GM12878 (cell line): ENCODE data around the gene MRAP2. TPM values are rescaled to one million over a fixed set of nuclear protein-coding genes. Genes with fewer than 3 reads are reported as not detected.

Experiments
- HCFC1 ChIP-seq: fragments of 150-350 bp; IDR thresholded peaks from 2 replicates; pipeline ENCODE4 v1.6.1; 2014; ENCODE audit warnings: low read length
- RELA ChIP-seq: fragments of 450-650 bp; IDR thresholded peaks from 2 replicates; pipeline ENCODE4 v1.8.0; 2014; ENCODE audit warnings: borderline replicate concordance; ENCODE audit not compliant: partially characterized antibody
- SIN3A ChIP-seq: IDR thresholded peaks from 2 replicates; pipeline ENCODE4 v1.6.1; 2012; ENCODE audit warnings: low read depth, low read length, improper control_type of control experiment
- polyA plus RNA-seq, 11 experiments: library from polyadenylated mRNA; depleted of rRNA in 4 of 11; unstranded in 6 of 11; stranded (reverse) in 5 of 11; fragments of >200 nt; fragmentation: Nextera tagmentation in 4 of 11; fragmentation: Illumina TruSeq in 1 of 11; extraction: Ambion mirVana in 4 of 11; extraction: Trizol in 1 of 11; gene quantifications; 1 replicate in 1 of 11; 2 replicates in 10 of 11; pipeline versions ENCODE4 v1.2.1 to v1.2.3, GENCODE V29; 2011 to 2016; ENCODE audit warnings: inconsistent platforms in 2 of 11, missing spikeins in 2 of 11, low read depth in 1 of 11
- total RNA-seq, 4 experiments: library from RNA; depleted of rRNA in 3 of 4; stranded (reverse); fragments of >200 nt in 3 of 4; fragmentation: Illumina TruSeq in 1 of 4; extraction: Trizol in 1 of 4; gene quantifications; 2 replicates each; pipeline versions ENCODE4 v1.2.1 to v1.2.3, GENCODE V29; 2013 to 2021
- TF ChIP-seq, protein P1 (sequence below): fragments of 450-650 bp; IDR thresholded peaks from 2 replicates; pipeline ENCODE4 v1.6.1; 2017; ENCODE audit warnings: mild to moderate bottlenecking, moderate library complexity
- TF ChIP-seq, protein P2 (sequence below): IDR thresholded peaks from 2 replicates; pipeline ENCODE4 v1.6.1; 2012; ENCODE audit warnings: mild to moderate bottlenecking, low read depth, low read length
- TF ChIP-seq, protein P3 (sequence below): IDR thresholded peaks from 2 replicates; pipeline ENCODE4 v1.6.1; 2011; ENCODE audit warnings: low read depth, low read length, improper control_type of control experiment, borderline replicate concordance
- TF ChIP-seq, protein P4 (sequence below): fragments of 450-650 bp; IDR thresholded peaks from 2 replicates; pipeline ENCODE4 v1.6.1; 2017; ENCODE audit warnings: mild to moderate bottlenecking, moderate library complexity
- TF ChIP-seq, protein P5 (sequence below): IDR thresholded peaks from 2 replicates; pipeline ENCODE4 v1.6.1; 2012; ENCODE audit warnings: improper control_type of control experiment, low read depth, low read length; ENCODE audit not compliant: insufficient replicate concordance

The MRAP2 gene
- total and polyA plus RNA-seq, 10 of the 15 experiments (the other 5 are each of a cell fraction or from before 2014, with no cell fraction given), result not detected

DNA sequence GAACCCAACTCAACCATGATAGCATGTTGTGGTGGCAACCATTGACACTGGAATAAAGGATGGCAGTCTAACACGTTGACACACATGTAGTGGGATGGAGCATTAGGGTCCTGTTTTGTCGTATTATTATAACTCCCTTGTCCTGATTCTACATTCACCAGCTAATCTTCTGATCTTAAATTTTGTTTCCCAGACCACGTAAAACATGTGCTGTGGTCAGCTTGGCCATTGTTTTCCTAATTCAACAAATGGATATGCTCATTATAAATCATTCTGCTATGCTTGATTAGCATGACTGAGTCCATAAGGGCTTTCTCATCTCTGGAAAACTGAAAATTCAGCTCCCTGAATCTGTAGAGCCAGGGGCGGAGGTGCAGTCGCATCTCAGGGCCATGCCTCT, 15.0 kb downstream of the MRAP2 start (continued):
- TF ChIP-seq, protein P1, sequence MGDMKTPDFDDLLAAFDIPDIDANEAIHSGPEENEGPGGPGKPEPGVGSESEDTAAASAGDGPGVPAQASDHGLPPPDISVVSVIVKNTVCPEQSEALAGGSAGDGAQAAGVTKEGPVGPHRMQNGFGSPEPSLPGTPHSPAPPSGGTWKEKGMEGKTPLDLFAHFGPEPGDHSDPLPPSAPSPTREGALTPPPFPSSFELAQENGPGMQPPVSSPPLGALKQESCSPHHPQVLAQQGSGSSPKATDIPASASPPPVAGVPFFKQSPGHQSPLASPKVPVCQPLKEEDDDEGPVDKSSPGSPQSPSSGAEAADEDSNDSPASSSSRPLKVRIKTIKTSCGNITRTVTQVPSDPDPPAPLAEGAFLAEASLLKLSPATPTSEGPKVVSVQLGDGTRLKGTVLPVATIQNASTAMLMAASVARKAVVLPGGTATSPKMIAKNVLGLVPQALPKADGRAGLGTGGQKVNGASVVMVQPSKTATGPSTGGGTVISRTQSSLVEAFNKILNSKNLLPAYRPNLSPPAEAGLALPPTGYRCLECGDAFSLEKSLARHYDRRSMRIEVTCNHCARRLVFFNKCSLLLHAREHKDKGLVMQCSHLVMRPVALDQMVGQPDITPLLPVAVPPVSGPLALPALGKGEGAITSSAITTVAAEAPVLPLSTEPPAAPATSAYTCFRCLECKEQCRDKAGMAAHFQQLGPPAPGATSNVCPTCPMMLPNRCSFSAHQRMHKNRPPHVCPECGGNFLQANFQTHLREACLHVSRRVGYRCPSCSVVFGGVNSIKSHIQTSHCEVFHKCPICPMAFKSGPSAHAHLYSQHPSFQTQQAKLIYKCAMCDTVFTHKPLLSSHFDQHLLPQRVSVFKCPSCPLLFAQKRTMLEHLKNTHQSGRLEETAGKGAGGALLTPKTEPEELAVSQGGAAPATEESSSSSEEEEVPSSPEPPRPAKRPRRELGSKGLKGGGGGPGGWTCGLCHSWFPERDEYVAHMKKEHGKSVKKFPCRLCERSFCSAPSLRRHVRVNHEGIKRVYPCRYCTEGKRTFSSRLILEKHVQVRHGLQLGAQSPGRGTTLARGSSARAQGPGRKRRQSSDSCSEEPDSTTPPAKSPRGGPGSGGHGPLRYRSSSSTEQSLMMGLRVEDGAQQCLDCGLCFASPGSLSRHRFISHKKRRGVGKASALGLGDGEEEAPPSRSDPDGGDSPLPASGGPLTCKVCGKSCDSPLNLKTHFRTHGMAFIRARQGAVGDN, result no peak
- TF ChIP-seq SIN3A (no peak), HCFC1 (no peak), RELA (no peak)
- TF ChIP-seq, protein P2, sequence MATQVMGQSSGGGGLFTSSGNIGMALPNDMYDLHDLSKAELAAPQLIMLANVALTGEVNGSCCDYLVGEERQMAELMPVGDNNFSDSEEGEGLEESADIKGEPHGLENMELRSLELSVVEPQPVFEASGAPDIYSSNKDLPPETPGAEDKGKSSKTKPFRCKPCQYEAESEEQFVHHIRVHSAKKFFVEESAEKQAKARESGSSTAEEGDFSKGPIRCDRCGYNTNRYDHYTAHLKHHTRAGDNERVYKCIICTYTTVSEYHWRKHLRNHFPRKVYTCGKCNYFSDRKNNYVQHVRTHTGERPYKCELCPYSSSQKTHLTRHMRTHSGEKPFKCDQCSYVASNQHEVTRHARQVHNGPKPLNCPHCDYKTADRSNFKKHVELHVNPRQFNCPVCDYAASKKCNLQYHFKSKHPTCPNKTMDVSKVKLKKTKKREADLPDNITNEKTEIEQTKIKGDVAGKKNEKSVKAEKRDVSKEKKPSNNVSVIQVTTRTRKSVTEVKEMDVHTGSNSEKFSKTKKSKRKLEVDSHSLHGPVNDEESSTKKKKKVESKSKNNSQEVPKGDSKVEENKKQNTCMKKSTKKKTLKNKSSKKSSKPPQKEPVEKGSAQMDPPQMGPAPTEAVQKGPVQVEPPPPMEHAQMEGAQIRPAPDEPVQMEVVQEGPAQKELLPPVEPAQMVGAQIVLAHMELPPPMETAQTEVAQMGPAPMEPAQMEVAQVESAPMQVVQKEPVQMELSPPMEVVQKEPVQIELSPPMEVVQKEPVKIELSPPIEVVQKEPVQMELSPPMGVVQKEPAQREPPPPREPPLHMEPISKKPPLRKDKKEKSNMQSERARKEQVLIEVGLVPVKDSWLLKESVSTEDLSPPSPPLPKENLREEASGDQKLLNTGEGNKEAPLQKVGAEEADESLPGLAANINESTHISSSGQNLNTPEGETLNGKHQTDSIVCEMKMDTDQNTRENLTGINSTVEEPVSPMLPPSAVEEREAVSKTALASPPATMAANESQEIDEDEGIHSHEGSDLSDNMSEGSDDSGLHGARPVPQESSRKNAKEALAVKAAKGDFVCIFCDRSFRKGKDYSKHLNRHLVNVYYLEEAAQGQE, result no peak
- TF ChIP-seq, protein P3, sequence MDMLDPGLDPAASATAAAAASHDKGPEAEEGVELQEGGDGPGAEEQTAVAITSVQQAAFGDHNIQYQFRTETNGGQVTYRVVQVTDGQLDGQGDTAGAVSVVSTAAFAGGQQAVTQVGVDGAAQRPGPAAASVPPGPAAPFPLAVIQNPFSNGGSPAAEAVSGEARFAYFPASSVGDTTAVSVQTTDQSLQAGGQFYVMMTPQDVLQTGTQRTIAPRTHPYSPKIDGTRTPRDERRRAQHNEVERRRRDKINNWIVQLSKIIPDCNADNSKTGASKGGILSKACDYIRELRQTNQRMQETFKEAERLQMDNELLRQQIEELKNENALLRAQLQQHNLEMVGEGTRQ, result no peak
- TF ChIP-seq, protein P4, sequence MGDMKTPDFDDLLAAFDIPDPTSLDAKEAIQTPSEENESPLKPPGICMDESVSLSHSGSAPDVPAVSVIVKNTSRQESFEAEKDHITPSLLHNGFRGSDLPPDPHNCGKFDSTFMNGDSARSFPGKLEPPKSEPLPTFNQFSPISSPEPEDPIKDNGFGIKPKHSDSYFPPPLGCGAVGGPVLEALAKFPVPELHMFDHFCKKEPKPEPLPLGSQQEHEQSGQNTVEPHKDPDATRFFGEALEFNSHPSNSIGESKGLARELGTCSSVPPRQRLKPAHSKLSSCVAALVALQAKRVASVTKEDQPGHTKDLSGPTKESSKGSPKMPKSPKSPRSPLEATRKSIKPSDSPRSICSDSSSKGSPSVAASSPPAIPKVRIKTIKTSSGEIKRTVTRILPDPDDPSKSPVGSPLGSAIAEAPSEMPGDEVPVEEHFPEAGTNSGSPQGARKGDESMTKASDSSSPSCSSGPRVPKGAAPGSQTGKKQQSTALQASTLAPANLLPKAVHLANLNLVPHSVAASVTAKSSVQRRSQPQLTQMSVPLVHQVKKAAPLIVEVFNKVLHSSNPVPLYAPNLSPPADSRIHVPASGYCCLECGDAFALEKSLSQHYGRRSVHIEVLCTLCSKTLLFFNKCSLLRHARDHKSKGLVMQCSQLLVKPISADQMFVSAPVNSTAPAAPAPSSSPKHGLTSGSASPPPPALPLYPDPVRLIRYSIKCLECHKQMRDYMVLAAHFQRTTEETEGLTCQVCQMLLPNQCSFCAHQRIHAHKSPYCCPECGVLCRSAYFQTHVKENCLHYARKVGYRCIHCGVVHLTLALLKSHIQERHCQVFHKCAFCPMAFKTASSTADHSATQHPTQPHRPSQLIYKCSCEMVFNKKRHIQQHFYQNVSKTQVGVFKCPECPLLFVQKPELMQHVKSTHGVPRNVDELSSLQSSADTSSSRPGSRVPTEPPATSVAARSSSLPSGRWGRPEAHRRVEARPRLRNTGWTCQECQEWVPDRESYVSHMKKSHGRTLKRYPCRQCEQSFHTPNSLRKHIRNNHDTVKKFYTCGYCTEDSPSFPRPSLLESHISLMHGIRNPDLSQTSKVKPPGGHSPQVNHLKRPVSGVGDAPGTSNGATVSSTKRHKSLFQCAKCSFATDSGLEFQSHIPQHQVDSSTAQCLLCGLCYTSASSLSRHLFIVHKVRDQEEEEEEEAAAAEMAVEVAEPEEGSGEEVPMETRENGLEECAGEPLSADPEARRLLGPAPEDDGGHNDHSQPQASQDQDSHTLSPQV, result no peak
- TF ChIP-seq, protein P5, sequence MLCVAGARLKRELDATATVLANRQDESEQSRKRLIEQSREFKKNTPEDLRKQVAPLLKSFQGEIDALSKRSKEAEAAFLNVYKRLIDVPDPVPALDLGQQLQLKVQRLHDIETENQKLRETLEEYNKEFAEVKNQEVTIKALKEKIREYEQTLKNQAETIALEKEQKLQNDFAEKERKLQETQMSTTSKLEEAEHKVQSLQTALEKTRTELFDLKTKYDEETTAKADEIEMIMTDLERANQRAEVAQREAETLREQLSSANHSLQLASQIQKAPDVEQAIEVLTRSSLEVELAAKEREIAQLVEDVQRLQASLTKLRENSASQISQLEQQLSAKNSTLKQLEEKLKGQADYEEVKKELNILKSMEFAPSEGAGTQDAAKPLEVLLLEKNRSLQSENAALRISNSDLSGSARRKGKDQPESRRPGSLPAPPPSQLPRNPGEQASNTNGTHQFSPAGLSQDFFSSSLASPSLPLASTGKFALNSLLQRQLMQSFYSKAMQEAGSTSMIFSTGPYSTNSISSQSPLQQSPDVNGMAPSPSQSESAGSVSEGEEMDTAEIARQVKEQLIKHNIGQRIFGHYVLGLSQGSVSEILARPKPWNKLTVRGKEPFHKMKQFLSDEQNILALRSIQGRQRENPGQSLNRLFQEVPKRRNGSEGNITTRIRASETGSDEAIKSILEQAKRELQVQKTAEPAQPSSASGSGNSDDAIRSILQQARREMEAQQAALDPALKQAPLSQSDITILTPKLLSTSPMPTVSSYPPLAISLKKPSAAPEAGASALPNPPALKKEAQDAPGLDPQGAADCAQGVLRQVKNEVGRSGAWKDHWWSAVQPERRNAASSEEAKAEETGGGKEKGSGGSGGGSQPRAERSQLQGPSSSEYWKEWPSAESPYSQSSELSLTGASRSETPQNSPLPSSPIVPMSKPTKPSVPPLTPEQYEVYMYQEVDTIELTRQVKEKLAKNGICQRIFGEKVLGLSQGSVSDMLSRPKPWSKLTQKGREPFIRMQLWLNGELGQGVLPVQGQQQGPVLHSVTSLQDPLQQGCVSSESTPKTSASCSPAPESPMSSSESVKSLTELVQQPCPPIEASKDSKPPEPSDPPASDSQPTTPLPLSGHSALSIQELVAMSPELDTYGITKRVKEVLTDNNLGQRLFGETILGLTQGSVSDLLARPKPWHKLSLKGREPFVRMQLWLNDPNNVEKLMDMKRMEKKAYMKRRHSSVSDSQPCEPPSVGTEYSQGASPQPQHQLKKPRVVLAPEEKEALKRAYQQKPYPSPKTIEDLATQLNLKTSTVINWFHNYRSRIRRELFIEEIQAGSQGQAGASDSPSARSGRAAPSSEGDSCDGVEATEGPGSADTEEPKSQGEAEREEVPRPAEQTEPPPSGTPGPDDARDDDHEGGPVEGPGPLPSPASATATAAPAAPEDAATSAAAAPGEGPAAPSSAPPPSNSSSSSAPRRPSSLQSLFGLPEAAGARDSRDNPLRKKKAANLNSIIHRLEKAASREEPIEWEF, result no peak
